ENCODE measurements around the gene AFP.
"Not testable (repeated sequence)": the region's sequence is repeated elsewhere in the genome, so short reads cannot be mapped to it uniquely, and the experiment has no call there.

Gene AFP

DNA sequence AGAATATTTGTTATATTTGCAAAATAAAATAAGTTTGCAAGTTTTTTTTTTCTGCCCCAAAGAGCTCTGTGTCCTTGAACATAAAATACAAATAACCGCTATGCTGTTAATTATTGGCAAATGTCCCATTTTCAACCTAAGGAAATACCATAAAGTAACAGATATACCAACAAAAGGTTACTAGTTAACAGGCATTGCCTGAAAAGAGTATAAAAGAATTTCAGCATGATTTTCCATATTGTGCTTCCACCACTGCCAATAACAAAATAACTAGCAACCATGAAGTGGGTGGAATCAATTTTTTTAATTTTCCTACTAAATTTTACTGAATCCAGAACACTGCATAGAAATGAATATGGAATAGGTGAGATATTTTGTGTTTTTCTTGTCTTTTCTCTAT, at the start of gene AFP:
AFP (plus strand) TSS at position 238 of the 400 bp plus-strand sequence; CDS start at position 280, 42 bp downstream.
- TF ChIP-seq GATA1 (IDR thresholded peaks at IDR 0.05; ENCODE audit: low read depth, low read length) (no peak), POLR2A (IDR thresholded peaks at IDR 0.05; ENCODE audit: low read length) (no peak)
- DNase-seq = no peak

DNA sequence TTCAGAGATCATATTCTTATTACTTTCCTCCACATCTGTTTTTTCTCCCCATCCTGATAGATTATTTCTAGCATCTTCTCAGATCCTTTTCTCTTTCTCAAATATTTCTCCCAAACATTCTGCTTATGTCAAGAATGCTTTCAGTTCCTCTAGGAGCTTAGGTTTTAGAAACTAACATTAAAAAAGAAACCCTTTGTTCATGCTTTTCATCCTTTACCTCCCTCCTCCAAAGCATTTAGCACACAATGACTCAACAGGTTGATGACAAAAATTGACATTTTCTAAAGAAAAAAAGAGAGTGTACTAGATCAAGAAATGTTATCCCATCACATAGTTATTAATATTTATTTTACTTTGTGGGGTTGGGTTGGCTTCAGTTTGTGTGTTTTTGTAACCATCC, 48.5 kb upstream of the AFP start:
- TF ChIP-seq GATA1 (IDR thresholded peaks at IDR 0.05; ENCODE audit: low read depth, low read length) (no peak), POLR2A (IDR thresholded peaks at IDR 0.05; ENCODE audit: low read length) (no peak)
- DNase-seq = no peak

DNA sequence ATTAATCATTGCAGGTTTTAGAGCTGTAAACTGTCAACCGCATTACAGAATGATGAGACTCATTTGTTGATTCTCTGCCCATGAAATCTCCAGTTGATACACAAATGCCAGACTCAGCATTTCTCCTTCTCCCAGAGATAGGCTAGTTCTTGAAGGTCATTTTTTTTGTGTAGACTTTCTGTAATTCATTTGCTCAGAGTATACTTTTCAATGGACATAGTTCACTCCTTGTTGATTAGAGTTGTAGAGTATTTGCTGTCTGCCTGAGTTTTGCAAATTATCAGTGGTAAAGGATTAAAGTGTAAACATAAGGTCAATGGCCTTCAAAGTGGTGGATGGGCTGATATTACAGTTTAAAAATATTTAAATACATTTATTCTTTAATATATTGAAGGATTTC, 47.1 kb upstream of the AFP start:
- no peak for DNase-seq
- TF ChIP-seq POLR2A (IDR thresholded peaks at IDR 0.05; ENCODE audit: low read length) = no peak
- TF ChIP-seq GATA1 (IDR thresholded peaks at IDR 0.05; ENCODE audit: low read depth, low read length) = no peak

DNA sequence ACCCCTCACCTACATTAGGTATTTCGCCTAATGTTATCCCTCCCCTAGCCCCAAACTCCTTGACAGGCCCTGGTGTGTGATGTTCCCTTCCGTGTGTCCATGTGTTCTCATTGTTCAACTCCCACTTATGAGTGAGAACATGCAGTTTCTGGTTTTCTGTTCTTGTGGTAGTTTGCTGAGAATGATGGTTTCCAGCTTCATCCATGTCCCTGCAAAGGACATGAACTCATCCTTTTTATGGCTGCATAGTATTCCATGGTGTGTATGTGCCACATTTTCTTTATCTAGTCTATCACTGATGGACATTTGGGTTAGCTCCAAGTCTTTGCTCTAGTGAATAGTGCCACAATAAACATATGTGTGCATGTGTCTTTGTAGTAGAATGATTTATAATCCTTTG, 46.4 kb upstream of the AFP start:
- not testable (repeated sequence) for DNase-seq

DNA sequence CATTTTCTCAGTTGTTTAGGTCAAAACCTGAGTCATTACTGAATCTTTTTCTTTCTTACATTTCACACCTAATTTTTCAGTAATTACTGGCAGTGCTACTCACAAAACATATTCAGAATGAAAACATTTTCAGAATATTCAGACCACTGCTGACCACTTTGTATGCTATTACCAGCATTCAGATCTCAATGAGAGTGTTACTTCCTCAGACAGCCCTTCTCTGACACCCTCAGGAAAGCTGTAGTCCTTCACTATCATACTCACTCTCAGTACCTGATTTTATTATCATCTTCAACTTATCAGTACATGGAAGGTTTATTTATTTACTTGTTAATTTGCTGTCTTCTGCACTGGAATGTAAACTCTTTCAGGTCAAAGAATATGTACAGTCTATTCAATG, 44.2 kb upstream of the AFP start:
- no peak for DNase-seq
- TF ChIP-seq GATA1 (IDR thresholded peaks at IDR 0.05; ENCODE audit: low read depth, low read length) (no peak), POLR2A (IDR thresholded peaks at IDR 0.05; ENCODE audit: low read length) (no peak)

DNA sequence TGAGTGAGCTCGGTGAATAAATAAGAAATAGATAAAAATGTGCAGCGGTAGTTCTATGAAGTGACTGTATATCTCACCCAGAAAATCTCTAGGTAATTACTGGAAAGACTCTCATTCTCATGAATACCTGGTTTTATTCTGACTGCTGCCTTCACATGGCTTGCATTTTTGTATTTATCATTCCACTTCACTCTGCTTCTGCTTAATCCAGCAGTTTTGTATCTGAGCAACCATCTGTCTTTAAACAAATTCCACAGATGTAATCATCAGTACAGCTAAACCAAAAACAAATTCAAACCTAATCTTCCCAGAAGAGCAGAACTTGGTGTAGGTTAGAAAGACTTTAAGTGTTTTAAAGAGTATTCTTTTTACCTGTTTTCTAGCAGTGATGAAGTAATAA, 43.1 kb upstream of the AFP start:
- DNase-seq = no peak

DNA sequence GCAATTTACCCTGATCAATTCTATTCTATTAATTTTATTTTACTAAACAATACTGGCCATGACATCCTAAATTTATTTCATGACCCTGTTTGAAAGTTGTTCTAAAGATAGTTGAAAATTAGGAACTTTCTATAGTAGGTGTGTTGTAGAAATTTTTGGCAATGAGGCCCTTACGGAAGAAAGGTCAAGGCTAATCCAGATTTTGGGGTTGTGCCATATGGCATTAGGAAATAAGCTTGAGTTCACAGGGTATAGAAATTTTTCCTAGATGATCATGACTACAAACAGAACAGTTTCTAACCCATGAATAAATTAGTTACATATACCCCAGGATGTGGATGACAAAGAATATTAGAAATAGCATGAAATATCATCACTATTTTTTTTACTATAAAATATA, 39.7 kb upstream of the AFP start:
- DNase-seq = no peak
- TF ChIP-seq POLR2A (IDR thresholded peaks at IDR 0.05; ENCODE audit: low read length) = no peak
- no peak for TF ChIP-seq GATA1 (IDR thresholded peaks at IDR 0.05; ENCODE audit: low read depth, low read length)

More for the DNA sequence above, 43.1 kb upstream of the AFP start:
- TF ChIP-seq GATA1 (IDR thresholded peaks at IDR 0.05; ENCODE audit: low read depth, low read length) (no peak), POLR2A (IDR thresholded peaks at IDR 0.05; ENCODE audit: low read length) (no peak)

DNA sequence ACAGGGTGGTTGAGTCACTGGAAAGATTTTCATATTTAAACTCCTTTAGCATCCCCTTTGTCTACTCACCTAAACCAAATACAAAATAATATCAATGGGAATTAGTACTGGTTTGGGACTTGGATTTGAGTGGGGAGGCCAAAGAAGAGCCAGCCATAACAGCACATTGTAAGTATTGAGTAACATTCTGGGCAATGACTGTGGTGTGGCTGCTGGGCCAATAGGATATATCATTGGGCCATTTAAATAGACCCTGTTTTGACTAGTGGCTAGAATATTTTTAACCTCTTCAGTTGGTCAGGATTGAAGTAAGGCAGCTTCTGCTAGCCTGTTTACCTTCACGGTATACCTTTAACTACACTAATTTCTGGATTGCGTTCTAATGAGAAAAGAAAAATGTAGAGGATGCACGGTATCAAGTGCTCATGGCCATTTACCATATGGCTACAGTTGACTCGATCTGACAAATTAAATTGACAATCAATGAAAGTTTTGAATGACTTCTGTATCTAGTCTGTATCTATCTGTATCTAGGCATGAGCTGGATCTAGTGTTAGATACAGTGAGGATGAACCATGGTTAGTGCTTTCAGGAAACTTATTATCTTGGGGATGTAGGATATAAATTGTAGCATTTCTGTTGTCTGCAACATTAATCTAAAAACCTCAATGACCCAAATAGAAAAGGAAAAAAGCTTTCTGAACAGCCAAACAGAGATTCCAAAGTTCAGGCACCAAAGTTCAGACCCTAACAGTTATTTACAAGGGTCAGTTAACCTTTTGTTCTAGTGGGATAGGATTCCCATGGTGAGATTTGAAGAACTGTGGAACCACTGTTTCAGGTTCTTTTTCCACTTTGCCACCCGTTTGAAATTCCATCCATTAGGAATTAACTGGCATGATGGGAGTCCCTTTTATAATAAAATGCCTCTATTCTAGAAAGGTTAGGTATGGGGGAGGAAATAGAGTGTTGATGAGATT, 38.7 kb upstream of the AFP start:
- TF ChIP-seq GATA1 (IDR thresholded peaks at IDR 0.05; ENCODE audit: low read depth, low read length) (no peak), POLR2A (IDR thresholded peaks at IDR 0.05; ENCODE audit: low read length) (no peak)
- DNase-seq = no peak

DNA sequence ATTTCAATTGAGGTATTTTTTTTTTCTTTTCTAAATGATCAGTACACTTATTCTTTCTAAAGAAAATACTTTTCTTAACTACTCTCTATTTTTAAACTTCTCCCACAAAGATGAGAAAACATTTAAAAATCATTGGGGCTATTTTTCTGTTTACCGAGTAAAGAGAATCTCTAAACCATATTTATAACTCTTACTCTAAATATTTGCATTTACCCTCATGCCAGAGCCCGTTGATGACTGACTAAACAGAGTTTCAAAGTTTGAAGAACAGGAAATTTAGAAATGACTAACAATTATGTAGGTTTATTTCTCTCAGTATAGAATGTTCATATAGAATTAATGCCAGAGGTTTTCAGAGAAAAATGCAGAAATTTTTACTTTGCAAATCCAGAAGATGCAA, 34.6 kb upstream of the AFP start:
- TF ChIP-seq GATA1 (IDR thresholded peaks at IDR 0.05; ENCODE audit: low read depth, low read length) (no peak), POLR2A (IDR thresholded peaks at IDR 0.05; ENCODE audit: low read length) (no peak)
- no peak for DNase-seq

DNA sequence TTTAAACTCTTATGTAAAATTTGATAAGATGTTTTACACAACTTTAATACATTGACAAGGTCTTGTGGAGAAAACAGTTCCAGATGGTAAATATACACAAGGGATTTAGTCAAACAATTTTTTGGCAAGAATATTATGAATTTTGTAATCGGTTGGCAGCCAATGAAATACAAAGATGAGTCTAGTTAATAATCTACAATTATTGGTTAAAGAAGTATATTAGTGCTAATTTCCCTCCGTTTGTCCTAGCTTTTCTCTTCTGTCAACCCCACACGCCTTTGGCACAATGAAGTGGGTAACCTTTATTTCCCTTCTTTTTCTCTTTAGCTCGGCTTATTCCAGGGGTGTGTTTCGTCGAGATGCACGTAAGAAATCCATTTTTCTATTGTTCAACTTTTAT, 32.0 kb upstream of the AFP start, which contains the start of gene ALB:
ALB (plus strand) TSS at position 246 of the 400 bp plus-strand sequence; CDS start at position 287, 41 bp downstream.
- TF ChIP-seq GATA1 (IDR thresholded peaks at IDR 0.05; ENCODE audit: low read depth, low read length) (no peak), POLR2A (IDR thresholded peaks at IDR 0.05; ENCODE audit: low read length) (no peak)
- no peak for DNase-seq

DNA sequence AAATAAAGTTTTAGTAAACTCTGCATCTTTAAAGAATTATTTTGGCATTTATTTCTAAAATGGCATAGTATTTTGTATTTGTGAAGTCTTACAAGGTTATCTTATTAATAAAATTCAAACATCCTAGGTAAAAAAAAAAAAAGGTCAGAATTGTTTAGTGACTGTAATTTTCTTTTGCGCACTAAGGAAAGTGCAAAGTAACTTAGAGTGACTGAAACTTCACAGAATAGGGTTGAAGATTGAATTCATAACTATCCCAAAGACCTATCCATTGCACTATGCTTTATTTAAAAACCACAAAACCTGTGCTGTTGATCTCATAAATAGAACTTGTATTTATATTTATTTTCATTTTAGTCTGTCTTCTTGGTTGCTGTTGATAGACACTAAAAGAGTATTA, 31.6 kb upstream of the AFP start:
- DNase-seq = no peak
- TF ChIP-seq POLR2A (IDR thresholded peaks at IDR 0.05; ENCODE audit: low read length) = no peak
- no peak for TF ChIP-seq GATA1 (IDR thresholded peaks at IDR 0.05; ENCODE audit: low read depth, low read length)

DNA sequence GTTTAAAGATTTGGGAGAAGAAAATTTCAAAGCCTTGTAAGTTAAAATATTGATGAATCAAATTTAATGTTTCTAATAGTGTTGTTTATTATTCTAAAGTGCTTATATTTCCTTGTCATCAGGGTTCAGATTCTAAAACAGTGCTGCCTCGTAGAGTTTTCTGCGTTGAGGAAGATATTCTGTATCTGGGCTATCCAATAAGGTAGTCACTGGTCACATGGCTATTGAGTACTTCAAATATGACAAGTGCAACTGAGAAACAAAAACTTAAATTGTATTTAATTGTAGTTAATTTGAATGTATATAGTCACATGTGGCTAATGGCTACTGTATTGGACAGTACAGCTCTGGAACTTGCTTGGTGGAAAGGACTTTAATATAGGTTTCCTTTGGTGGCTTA, 30.9 kb upstream of the AFP start:
- no peak for DNase-seq
- no peak for TF ChIP-seq POLR2A (IDR thresholded peaks at IDR 0.05; ENCODE audit: low read length)

DNA sequence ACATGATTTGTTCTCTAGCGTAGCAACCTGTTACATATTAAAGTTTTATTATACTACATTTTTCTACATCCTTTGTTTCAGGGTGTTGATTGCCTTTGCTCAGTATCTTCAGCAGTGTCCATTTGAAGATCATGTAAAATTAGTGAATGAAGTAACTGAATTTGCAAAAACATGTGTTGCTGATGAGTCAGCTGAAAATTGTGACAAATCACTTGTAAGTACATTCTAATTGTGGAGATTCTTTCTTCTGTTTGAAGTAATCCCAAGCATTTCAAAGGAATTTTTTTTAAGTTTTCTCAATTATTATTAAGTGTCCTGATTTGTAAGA, 29.5 kb upstream of the AFP start:
- no peak for DNase-seq
- no peak for TF ChIP-seq POLR2A (IDR thresholded peaks at IDR 0.05; ENCODE audit: low read length)
- TF ChIP-seq GATA1 (IDR thresholded peaks at IDR 0.05; ENCODE audit: low read depth, low read length) = no peak

DNA sequence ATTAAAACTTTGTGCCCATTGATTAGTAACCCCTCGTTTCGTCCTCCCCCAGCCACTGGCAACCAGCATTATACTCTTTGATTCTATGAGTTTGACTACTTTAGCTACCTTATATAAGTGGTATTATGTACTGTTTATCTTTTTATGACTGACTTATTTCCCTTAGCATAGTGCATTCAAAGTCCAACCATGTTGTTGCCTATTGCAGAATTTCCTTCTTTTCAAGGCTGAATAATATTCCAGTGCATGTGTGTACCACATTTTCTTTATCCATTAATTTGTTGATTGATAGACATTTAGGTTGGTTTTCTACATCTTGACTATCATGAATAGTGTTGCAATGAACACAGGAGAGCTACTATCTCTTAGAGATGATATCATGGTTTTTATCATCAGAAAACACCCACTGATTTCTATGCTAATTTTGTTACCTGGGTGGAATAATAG, 28.8 kb upstream of the AFP start:
- no peak for DNase-seq
- TF ChIP-seq GATA1 (IDR thresholded peaks at IDR 0.05; ENCODE audit: low read depth, low read length) (no peak), POLR2A (IDR thresholded peaks at IDR 0.05; ENCODE audit: low read length) (no peak)

DNA sequence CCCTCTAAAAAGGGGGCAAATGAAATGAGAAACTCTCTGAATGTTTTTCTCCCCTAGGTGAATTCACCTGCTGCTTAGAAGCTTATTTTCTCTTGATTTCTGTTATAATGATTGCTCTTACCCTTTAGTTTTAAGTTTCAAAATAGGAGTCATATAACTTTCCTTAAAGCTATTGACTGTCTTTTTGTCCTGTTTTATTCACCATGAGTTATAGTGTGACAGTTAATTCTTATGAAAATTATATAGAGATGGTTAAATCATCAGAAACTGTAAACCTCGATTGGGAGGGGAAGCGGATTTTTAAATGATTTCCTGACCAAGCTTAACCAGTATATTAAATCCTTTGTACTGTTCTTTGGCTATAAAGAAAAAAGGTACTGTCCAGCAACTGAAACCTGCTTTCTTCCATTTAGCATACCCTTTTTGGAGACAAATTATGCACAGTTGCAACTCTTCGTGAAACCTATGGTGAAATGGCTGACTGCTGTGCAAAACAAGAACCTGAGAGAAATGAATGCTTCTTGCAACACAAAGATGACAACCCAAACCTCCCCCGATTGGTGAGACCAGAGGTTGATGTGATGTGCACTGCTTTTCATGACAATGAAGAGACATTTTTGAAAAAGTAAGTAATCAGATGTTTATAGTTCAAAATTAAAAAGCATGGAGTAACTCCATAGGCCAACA, 27.7 kb upstream of the AFP start:
- TF ChIP-seq POLR2A (IDR thresholded peaks at IDR 0.05; ENCODE audit: low read length) (no peak), GATA1 (IDR thresholded peaks at IDR 0.05; ENCODE audit: low read depth, low read length) (no peak)
- no peak for DNase-seq

Data from erythroblast (primary cell).